Measurements from ENCODE around the gene XYLB.

The XYLB gene

GRCh38 chr3:38308456-38308855, 38.1 kb upstream of the XYLB start:
- no peak overlapping the region for H3K4me3 ChIP-seq (ENCODE audit: control insufficient read depth, low read depth, low read length)
- TF ChIP-seq CTCF (conservative IDR thresholded peaks at IDR 0.05; ENCODE audit: control insufficient read depth, insufficient read depth, low read depth, low read length), result no peak
- DNase-seq (ENCODE audit: low read depth), result no peak

- TF ChIP-seq CTCF (conservative IDR thresholded peaks at IDR 0.05; ENCODE audit: control insufficient read depth, insufficient read depth, low read depth, low read length), result no peak
- no peak overlapping the region for H3K4me3 ChIP-seq (ENCODE audit: control insufficient read depth, low read depth, low read length)
- DNase-seq (ENCODE audit: low read depth), result no peak
These were observed 35.1 kb upstream of the XYLB start for GRCh38 chr3:38311476-38311875.

DNA sequence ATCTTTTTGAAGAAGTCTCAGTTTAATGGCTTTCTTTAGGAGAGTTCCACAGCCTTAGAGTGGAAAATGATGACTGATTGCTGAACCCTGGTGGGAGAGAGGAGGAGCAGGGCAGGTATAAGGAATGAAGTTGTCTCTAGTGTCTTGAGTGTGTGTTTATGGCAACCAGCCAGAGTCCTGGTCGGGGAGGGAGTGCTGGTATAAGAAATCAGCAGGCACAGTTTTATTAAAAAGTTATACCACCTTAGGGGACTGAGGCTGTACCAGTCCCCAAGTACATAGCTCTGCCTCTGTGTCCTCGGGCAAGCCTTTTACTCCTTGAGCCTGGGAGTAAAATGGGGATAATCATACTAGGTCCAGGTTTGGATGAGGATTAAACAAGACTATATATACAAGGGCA, 34.6 kb upstream of the XYLB start:
- DNase-seq (ENCODE audit: low read depth), result no peak
- TF ChIP-seq CTCF (conservative IDR thresholded peaks at IDR 0.05; ENCODE audit: control insufficient read depth, insufficient read depth, low read depth, low read length), result no peak
- H3K4me3 ChIP-seq (ENCODE audit: control insufficient read depth, low read depth, low read length), result no peak overlapping the region

DNA sequence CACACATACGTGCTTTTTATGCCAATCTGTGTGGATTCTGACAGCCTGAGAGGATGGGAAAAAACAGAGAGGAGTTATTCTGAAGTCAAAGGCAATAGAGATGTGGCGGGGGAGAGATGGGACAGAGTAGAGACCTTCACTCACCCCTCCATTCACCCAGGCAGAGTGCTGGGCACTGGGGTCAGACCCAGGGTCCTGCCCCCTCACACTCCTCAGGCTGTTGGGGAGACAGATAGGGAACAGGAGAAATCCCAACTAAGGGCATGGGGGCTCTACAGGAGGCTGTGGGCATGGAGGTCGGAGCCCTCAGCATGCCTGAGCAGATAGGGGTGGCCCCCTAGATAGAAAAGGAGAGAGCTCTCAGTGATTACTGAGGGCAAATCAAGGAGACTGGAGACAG, 34.2 kb upstream of the XYLB start:
- H3K4me3 ChIP-seq (ENCODE audit: control insufficient read depth, low read depth, low read length), result no peak overlapping the region

DNA sequence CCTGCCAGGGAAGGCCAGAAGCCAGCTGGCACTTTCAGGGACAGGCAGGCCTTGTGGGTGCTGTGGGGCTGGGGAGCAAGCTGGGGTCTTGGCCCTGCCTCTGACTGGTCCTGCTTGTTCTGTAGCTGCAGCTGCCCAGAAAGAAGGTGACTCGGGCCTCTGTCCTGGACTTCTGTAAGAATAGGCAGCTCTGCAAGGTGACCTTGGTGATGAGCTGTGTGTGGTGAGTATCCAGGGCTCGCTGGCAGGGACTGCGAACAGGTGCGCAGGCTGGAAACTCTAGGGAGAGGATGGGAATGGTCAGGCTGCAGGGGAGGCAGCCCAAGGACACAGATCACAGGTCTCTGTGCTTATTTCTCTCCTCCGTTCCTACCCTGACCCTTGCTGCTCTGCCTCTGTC, 33.3 kb upstream of the XYLB start:
- TF ChIP-seq CTCF (conservative IDR thresholded peaks at IDR 0.05; ENCODE audit: control insufficient read depth, insufficient read depth, low read depth, low read length), result no peak
- H3K4me3 ChIP-seq (ENCODE audit: control insufficient read depth, low read depth, low read length), result no peak overlapping the region
- DNase-seq (ENCODE audit: low read depth), result no peak

More for the DNA sequence above, 34.2 kb upstream of the XYLB start:
- TF ChIP-seq CTCF (conservative IDR thresholded peaks at IDR 0.05; ENCODE audit: control insufficient read depth, insufficient read depth, low read depth, low read length), result no peak
- DNase-seq (ENCODE audit: low read depth), result no peak

GRCh38 chr3:38313695-38314094, 32.9 kb upstream of the XYLB start:
- DNase-seq (ENCODE audit: low read depth), result no peak
- no peak for TF ChIP-seq CTCF (conservative IDR thresholded peaks at IDR 0.05; ENCODE audit: control insufficient read depth, insufficient read depth, low read depth, low read length)

GRCh38 chr3:38314112-38314763, 32.3 kb upstream of the XYLB start:
- TF ChIP-seq CTCF (conservative IDR thresholded peaks at IDR 0.05; ENCODE audit: control insufficient read depth, insufficient read depth, low read depth, low read length), result no peak
- no peak for DNase-seq (ENCODE audit: low read depth)
- no peak overlapping the region for H3K4me3 ChIP-seq (ENCODE audit: control insufficient read depth, low read depth, low read length)

More at GRCh38 chr3:38313695-38314094, 32.9 kb upstream of the XYLB start:
- no peak overlapping the region for H3K4me3 ChIP-seq (ENCODE audit: control insufficient read depth, low read depth, low read length)

All from fibroblast of mammary gland (primary cell).